ENCODE measurements around the gene HPCA.

HPCA gene

GRCh38 chr1:32871364-32872191 is 14.7 kb upstream of the HPCA start:
- DNase-seq (ENCODE audit: low read depth) = no peak

GRCh38 chr1:32872192-32872460 is 14.2 kb upstream of the HPCA start:
- no peak for DNase-seq (ENCODE audit: low read depth)

- DNase-seq (ENCODE audit: low read depth) = no peak
Measured at GRCh38 chr1:32873484-32873883, 12.8 kb upstream of the HPCA start.

- DNase-seq (ENCODE audit: low read depth) = no peak
Measured at GRCh38 chr1:32874860-32875752, 11.2 kb upstream of the HPCA start.

- peak; percentile 39 for DNase-seq (ENCODE audit: low read depth)
Measured at GRCh38 chr1:32876341-32877210, 9.7 kb upstream of the HPCA start.

- DNase-seq (ENCODE audit: low read depth) = no peak
Measured at GRCh38 chr1:32877211-32878110, 8.8 kb upstream of the HPCA start.

GRCh38 chr1:32878183-32878582 is 8.1 kb upstream of the HPCA start:
- DNase-seq (ENCODE audit: low read depth) = no peak

- DNase-seq (ENCODE audit: low read depth) = no peak
Measured at GRCh38 chr1:32878637-32879041, 7.7 kb upstream of the HPCA start.

GRCh38 chr1:32881291-32881690 is 5.0 kb upstream of the HPCA start:
- DNase-seq (ENCODE audit: low read depth) = no peak

- DNase-seq (ENCODE audit: low read depth) = no peak
Measured at GRCh38 chr1:32881871-32882850, 4.1 kb upstream of the HPCA start.

- no peak for DNase-seq (ENCODE audit: low read depth)
Measured at GRCh38 chr1:32883338-32884031, 2.8 kb upstream of the HPCA start.

GRCh38 chr1:32884032-32884372 is 2.3 kb upstream of the HPCA start:
- DNase-seq (ENCODE audit: low read depth) = no peak

- DNase-seq (ENCODE audit: low read depth) = no peak
Measured at GRCh38 chr1:32884726-32885125, 1.6 kb upstream of the HPCA start.

GRCh38 chr1:32885676-32886003 is 651 bp upstream of the HPCA start:
- DNase-seq (ENCODE audit: low read depth) = no peak

GRCh38 chr1:32886828-32887414 is 630 bp downstream of the HPCA start:
- DNase-seq (ENCODE audit: low read depth) = no peak

GRCh38 chr1:32887623-32888022 is 1.3 kb downstream of the HPCA start:
- DNase-seq (ENCODE audit: low read depth) = no peak

GRCh38 chr1:32888134-32888533 is 1.8 kb downstream of the HPCA start:
- no peak for DNase-seq (ENCODE audit: low read depth)

GRCh38 chr1:32888677-32889420 is 2.6 kb downstream of the HPCA start:
- DNase-seq (ENCODE audit: low read depth) = no peak
